Breast epithelium (tissue), 3 donors: Measurements from ENCODE around the gene SIDT1.

ENCODE experiments used
- CTCF ChIP-seq, 3 donors: fragments of 450-650 bp; IDR thresholded peaks; one replicate each; pipeline ENCODE4 v1.5.1; 2016 to 2017; ENCODE audit warnings: antibody characterized with exemption in 3 of 3, mild to moderate bottlenecking in 3 of 3, moderate library complexity in 3 of 3
- POLR2A ChIP-seq: fragments of 450-650 bp; IDR thresholded peaks from one replicate; pipeline ENCODE4 v1.6.1; 2016; ENCODE audit warnings: antibody characterized with exemption, mild to moderate bottlenecking, moderate library complexity
- POLR2AphosphoS5 ChIP-seq, 3 donors: sonication (generic); formaldehyde crosslinking; IDR thresholded peaks; one replicate each; pipeline ENCODE4 v1.6.1; 2017; ENCODE audit warnings: antibody characterized with exemption in 3 of 3

DNA sequence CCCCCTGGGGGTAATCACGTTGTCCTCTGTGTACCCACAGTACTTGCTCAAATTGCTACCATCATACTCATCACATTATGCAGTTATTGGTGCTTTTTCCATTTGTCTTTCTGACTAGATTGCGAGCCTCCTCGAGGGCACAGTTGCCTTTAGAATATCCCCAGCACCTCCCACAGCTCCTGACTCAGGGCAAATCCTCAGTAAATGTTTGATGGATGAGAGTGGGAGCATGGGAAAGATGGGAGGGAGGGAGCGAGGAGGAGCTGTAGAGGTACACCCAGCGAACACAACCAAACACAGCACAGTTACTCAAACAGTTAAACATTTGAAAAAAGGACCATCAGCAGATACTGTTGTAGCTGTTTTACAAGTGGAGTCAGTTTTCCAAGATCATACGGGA is 27.9 kb downstream of the SIDT1 start:
- no peak for TF ChIP-seq POLR2AphosphoS5 (IDR thresholded peaks at IDR 0.05)
- TF ChIP-seq CTCF (IDR thresholded peaks at IDR 0.05): no peak
- TF ChIP-seq POLR2A: no peak
